ENCODE measurements around the gene RAPGEF2.

DNA sequence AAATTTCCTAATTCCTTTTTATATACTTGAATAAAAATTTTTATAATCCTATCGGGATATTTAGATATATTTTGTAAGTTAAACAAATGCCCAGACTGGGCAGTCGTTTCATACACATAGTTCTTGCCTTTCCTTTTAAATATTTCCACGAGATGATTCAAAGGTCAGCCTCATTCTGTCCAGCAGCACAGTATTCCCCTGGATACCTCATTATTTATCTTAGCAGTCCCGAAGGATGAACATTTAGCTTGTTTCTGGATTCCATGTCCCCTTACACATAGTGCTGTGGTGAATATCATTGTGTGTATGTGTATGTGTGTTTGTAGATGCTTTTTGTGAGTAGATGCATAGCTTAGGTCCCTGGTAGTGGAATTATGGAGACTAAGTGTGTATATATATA lies 38.3 kb downstream of the RAPGEF2 start:
- no peak for TF ChIP-seq ZNF274 (IDR thresholded peaks at IDR 0.05; ENCODE audit: low read depth, low read length)
- TF ChIP-seq YY1 (IDR thresholded peaks at IDR 0.05; ENCODE audit: insufficient read depth, insufficient read length), result no peak
- TF ChIP-seq SUZ12 (IDR thresholded peaks at IDR 0.05; ENCODE audit: extremely low read depth, insufficient read depth, insufficient read length), result no peak
